GM23338 (cell line): Measurements from ENCODE around the gene TIMM13. TPM values are rescaled to one million over a fixed set of nuclear protein-coding genes. Genes with fewer than 3 reads are reported as not detected.
A peak's percentile ranks its signal among the peaks of the same experiment; 100 is the strongest.

Experiments used
- ATAC-seq: fragments of 200-7000 bp; cut with Tn5 transposase; 3 replicates; pipeline ENCODE4 v1.9.1; 2020
- DNase-seq: peaks from one replicate; pipeline ENCODE4 v3.0.0-alpha.2; 2015; ENCODE audit warnings: low spot score
- H2AFZ ChIP-seq: fragments of 200-600 bp; sonication (generic); 2 replicates; pipeline ENCODE4 v1.8.0; 2016; ENCODE audit warnings: antibody characterized with exemption, mild to moderate bottlenecking, moderate library complexity
- H3F3A ChIP-seq: fragments of 200-600 bp; sonication (generic); replicated peaks from 2 replicates; pipeline ENCODE4 v1.8.0; 2017; ENCODE audit warnings: antibody characterized with exemption, mixed run types, low read depth
- H3K27ac ChIP-seq: fragments of 200-600 bp; sonication (generic); 2 replicates; pipeline ENCODE4 v1.6.1; 2016; ENCODE audit warnings: low read depth
- H3K27me3 ChIP-seq: fragments of 200-600 bp; sonication (generic); 2 replicates; pipeline ENCODE4 v1.8.0; 2016; ENCODE audit warnings: mild to moderate bottlenecking, mixed run types, moderate library complexity; ENCODE audit not compliant: insufficient read depth
- H3K36me3 ChIP-seq: fragments of 200-600 bp; sonication (generic); 2 replicates; pipeline ENCODE4 v1.8.0; 2016; ENCODE audit warnings: mild to moderate bottlenecking; ENCODE audit not compliant: insufficient read depth
- H3K4me1 ChIP-seq: fragments of 200-600 bp; sonication (generic); 2 replicates; pipeline ENCODE4 v1.8.0; 2016; ENCODE audit warnings: mild to moderate bottlenecking, moderate library complexity; ENCODE audit not compliant: insufficient read depth
- H3K4me2 ChIP-seq: fragments of 200-600 bp; sonication (generic); 2 replicates; pipeline ENCODE4 v1.7.1; 2017; ENCODE audit warnings: mixed run types
- H3K4me3 ChIP-seq: fragments of 200-600 bp; sonication (generic); 2 replicates; pipeline ENCODE4 v1.6.1; 2016; ENCODE audit warnings: mixed run types
- H3K79me2 ChIP-seq: fragments of 200-600 bp; sonication (generic); replicated peaks from 2 replicates; pipeline ENCODE4 v1.8.0; 2017; ENCODE audit warnings: mild to moderate bottlenecking; ENCODE audit not compliant: insufficient read depth
- H3K9me2 ChIP-seq: fragments of 200-600 bp; sonication (generic); 2 replicates; pipeline ENCODE4 v1.8.0; 2017; ENCODE audit not compliant: insufficient read depth
- H4K20me1 ChIP-seq: fragments of 200-600 bp; sonication (generic); replicated peaks from 2 replicates; pipeline ENCODE4 v1.8.0; 2017; ENCODE audit warnings: mild to moderate bottlenecking; ENCODE audit not compliant: insufficient read depth
- H3K27ac Mint-ChIP-seq: 2 replicates; pipeline ENCODE4 v1.8.0; 2020; ENCODE audit warnings: inconsistent platforms, mild to moderate bottlenecking, moderate library complexity, mixed read lengths
- H3K27me3 Mint-ChIP-seq: 3 replicates; pipeline ENCODE4 v1.8.0; 2022; ENCODE audit warnings: low read depth, mild to moderate bottlenecking, moderate library complexity, mixed read lengths, inconsistent platforms; ENCODE audit not compliant: insufficient read depth, poor library complexity
- H3K36me3 Mint-ChIP-seq: 3 replicates; pipeline ENCODE4 v1.8.0; 2021; ENCODE audit warnings: low read depth, mild to moderate bottlenecking, inconsistent platforms, moderate library complexity, mixed read lengths
- H3K4me1 Mint-ChIP-seq: 3 replicates; pipeline ENCODE4 v1.8.0; 2020; ENCODE audit warnings: mild to moderate bottlenecking, inconsistent platforms, mixed read lengths
- H3K4me3 Mint-ChIP-seq: 3 replicates; pipeline ENCODE4 v1.8.0; 2021; ENCODE audit warnings: moderate library complexity, mild to moderate bottlenecking, inconsistent platforms, mixed read lengths
- H3K9me3 Mint-ChIP-seq: 3 replicates; pipeline ENCODE4 v1.8.0; 2020; ENCODE audit warnings: moderate library complexity, mild to moderate bottlenecking, inconsistent platforms, mixed read lengths
- CREB1 ChIP-seq: fragments of 250-450 bp; sonication (Bioruptor Pico); IDR thresholded peaks from 2 replicates; pipeline ENCODE4 v1.5.0; 2020; ENCODE audit warnings: low read depth, mild to moderate bottlenecking, moderate library complexity
- EZH2 ChIP-seq: fragments of 200-600 bp; sonication (generic); IDR thresholded peaks from one replicate; pipeline ENCODE4 v1.8.0; 2017; ENCODE audit warnings: antibody characterized with exemption, mild to moderate bottlenecking, low read depth; ENCODE audit not compliant: unreplicated experiment
- EZH2phosphoT487 ChIP-seq: fragments of 200-600 bp; sonication (generic); IDR thresholded peaks from one replicate; pipeline ENCODE4 v1.8.1; 2018; ENCODE audit warnings: antibody characterized with exemption; ENCODE audit not compliant: unreplicated experiment
- JUNB ChIP-seq: IDR thresholded peaks from one replicate; pipeline ENCODE4 v1.6.1; 2016; ENCODE audit warnings: antibody characterized with exemption; ENCODE audit not compliant: unreplicated experiment
- POLR2AphosphoS5 ChIP-seq: IDR thresholded peaks from 2 replicates; pipeline ENCODE4 v1.6.1; 2016; ENCODE audit warnings: antibody characterized with exemption, low read depth
- ZNF114 ChIP-seq: fragments of 250-450 bp; sonication (Bioruptor Pico); IDR thresholded peaks from 2 replicates; pipeline ENCODE4 v1.5.0; 2020; ENCODE audit warnings: mild to moderate bottlenecking, moderate library complexity
- polyA plus RNA-seq: library from polyadenylated mRNA; unstranded; fragments of >200 nt; fragmentation: Nextera tagmentation; extraction: Ambion mirVana; gene quantifications from 2 replicates; pipeline ENCODE4 v1.2.1, GENCODE V29; 2016
- total RNA-seq: library from RNA; depleted of rRNA; stranded (reverse); fragments of >200 nt; shearing (Covaris generic); gene quantifications from 2 replicates; pipeline ENCODE4 v1.2.3, GENCODE V29; 2014
- TF ChIP-seq, protein P1 (sequence below): IDR thresholded peaks from 2 replicates; pipeline ENCODE4 v1.6.1; 2016; ENCODE audit warnings: antibody characterized with exemption

The TIMM13 gene
- total and polyA plus RNA-seq, 2 experiments from 2014 or later: 140 to 347 TPM

- no peak for TF ChIP-seq JUNB
Observed at GRCh38 chr19:2427429-2428320, at the start of gene TIMM13 (continued).

DNA sequence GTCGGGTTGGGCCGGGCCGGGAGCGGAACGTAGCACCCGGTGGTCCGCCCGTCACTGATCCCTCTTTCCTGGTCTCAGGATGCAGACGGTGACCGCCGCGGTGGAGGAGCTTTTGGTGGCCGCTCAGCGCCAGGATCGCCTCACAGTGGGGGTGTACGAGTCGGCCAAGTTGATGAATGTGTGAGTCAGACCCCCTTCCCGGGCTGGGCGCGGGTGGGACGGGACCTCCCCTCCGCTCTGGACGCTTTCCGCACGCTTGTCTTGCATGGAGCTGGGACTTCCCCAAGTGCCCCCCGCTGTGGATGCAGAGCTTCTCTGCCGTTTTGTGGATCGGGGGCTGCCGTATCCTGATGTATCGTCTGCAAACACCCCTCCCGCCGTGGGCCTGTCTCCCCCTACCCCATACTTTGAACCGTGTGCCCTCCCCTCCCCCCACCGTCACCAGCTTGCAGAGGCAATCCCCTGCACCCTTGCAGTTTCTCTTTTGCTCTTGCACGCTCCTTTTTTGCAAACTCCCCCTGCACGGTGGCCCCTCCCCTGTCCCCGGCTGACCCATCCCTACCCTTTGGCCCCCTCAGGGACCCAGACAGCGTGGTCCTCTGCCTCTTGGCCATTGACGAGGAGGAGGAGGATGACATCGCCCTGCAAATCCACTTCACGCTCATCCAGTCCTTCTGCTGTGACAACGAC lies 49.2 kb upstream of the TIMM13 start:
- ATAC-seq (peak; percentile 6), DNase-seq (peak; percentile 74)
- Histone ChIP-seq H3K4me3 (peak overlapping the region; percentile 99), H3K4me1 (peaks cover 10% of the 10 kb centered on the region; the same call in 1 of the 2 replicates), H3K4me2 (peak overlapping the region; percentile 99), H3K79me2 (peaks cover 8% of the 10 kb centered on the region; the same call in 1 of the 2 replicates), H3K9me2 (no peaks in the 10 kb centered on the region), H3K36me3 (no peaks in the 10 kb centered on the region), H3K27me3 (peaks cover 49% of the 10 kb centered on the region), H3F3A (peaks cover 15% of the 10 kb centered on the region; the same call in 1 of the 2 replicates), H2AFZ (no peak overlapping the region), H4K20me1 (peaks cover 8% of the 10 kb centered on the region), H3K27ac (no peak overlapping the region)
- no peak overlapping the region for H3K27ac Mint-ChIP-seq
- TF ChIP-seq CREB1 (CRISPR knock-in tag) (no peak), EZH2 (peak; percentile 11)
- peaks cover 6% of the 10 kb centered on the region; the same call in 1 of the 3 replicates for H3K9me3 Mint-ChIP-seq
- peaks cover 55% of the 10 kb centered on the region for H3K27me3 Mint-ChIP-seq
- peak overlapping the region; percentile 93 for H3K4me3 Mint-ChIP-seq
- peaks cover 7% of the 10 kb centered on the region; the same call in 2 of the 3 replicates for H3K36me3 Mint-ChIP-seq
- H3K4me1 Mint-ChIP-seq: peaks cover 20% of the 10 kb centered on the region; the same call in 2 of the 3 replicates

GRCh38 chr19:2475702-2476450 lies 48.5 kb upstream of the TIMM13 start, which contains the start of gene GADD45B:
Gene GADD45B (plus strand): TSS chr19:2476127. CDS start chr19:2476359, 232 bp downstream.
- ATAC-seq: peak; percentile 16
- H3K36me3 Mint-ChIP-seq: peaks cover 7% of the 10 kb centered on the region; the same call in 2 of the 3 replicates
- peaks cover 10% of the 10 kb centered on the region; the same call in 1 of the 2 replicates for H3K4me1 ChIP-seq
- no peaks in the 10 kb centered on the region for H3K36me3 ChIP-seq
- H3K9me3 Mint-ChIP-seq: no peaks in the 10 kb centered on the region
- DNase-seq: peak; percentile 97
- H2AFZ ChIP-seq: no peak within 1 kb of the TSS
- H3K27me3 ChIP-seq: peaks cover 49% of the 10 kb centered on the region
- H4K20me1 ChIP-seq: peaks cover 8% of the 10 kb centered on the region
- peaks cover 20% of the 10 kb centered on the region; the same call in 2 of the 3 replicates for H3K4me1 Mint-ChIP-seq
- H3K79me2 ChIP-seq: peaks cover 8% of the 10 kb centered on the region; the same call in 1 of the 2 replicates
- H3K4me3 ChIP-seq: peak within 1 kb of the TSS; percentile 99
- H3K27ac Mint-ChIP-seq: no peak within 1 kb of the TSS; the same call in 1 of the 2 replicates
- TF ChIP-seq POLR2AphosphoS5 (peak; percentile 100), ZNF114 (CRISPR knock-in tag) (peak; percentile 100), CREB1 (CRISPR knock-in tag) (0 out of 2 replicates have a peak, but pooled peaks have one; percentile 6), EZH2phosphoT487 (no peak)
- TF ChIP-seq, protein P1, sequence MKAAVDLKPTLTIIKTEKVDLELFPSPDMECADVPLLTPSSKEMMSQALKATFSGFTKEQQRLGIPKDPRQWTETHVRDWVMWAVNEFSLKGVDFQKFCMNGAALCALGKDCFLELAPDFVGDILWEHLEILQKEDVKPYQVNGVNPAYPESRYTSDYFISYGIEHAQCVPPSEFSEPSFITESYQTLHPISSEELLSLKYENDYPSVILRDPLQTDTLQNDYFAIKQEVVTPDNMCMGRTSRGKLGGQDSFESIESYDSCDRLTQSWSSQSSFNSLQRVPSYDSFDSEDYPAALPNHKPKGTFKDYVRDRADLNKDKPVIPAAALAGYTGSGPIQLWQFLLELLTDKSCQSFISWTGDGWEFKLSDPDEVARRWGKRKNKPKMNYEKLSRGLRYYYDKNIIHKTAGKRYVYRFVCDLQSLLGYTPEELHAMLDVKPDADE: no peak; the same call in 1 of the 2 replicates
- H3K4me2 ChIP-seq: peak within 1 kb of the TSS; percentile 99
- no peaks in the 10 kb centered on the region for H3K9me2 ChIP-seq
- H3K4me3 Mint-ChIP-seq: peak within 1 kb of the TSS; percentile 93
- H3K27me3 Mint-ChIP-seq: peaks cover 55% of the 10 kb centered on the region
- no peak within 1 kb of the TSS for H3K27ac ChIP-seq
- peaks cover 15% of the 10 kb centered on the region; the same call in 1 of the 2 replicates for H3F3A ChIP-seq
